ENCODE results near the gene PKD2L1. TPM values are rescaled to one million over a fixed set of nuclear protein-coding genes. Genes with fewer than 3 reads are reported as not detected.

Gene PKD2L1
- total and polyA plus RNA-seq, 8 donors, result 0.11 to 0.54 TPM; not detected in 6

- WGBS, 2 donors, result 67 to 72% methylated on average over 7 of the region's 7 CpGs
- no peak for DNase-seq
- H3K9me3 ChIP-seq, result no peaks in the 10 kb centered on the region
- H3K27me3 ChIP-seq, result no peaks in the 10 kb centered on the region
- no peak overlapping the region for H3K27ac ChIP-seq
- no peak overlapping the region for H3K4me3 ChIP-seq
- no peaks in the 10 kb centered on the region for H3K36me3 ChIP-seq
- no peak for FAIRE-seq
- ATAC-seq, result no peak
- intact Hi-C loops (cut with DNase I), result loop anchor here (5.0 to 10.0 kb wide), 3 partner anchors 40 to 182 kb away; partner anchors contain the start of gene NDUFB8 (in 1 of the 3)
- no peaks in the 10 kb centered on the region for H3K4me1 ChIP-seq
- no peak for TF ChIP-seq CTCF (IDR thresholded peaks at IDR 0.05)
Observed at GRCh38 chr10:100342627-100342972, 12.6 kb upstream of the PKD2L1 start.

- WGBS, 2 donors, result 40 to 44% methylated on average over 9 of the region's 9 CpGs
- no peak overlapping the region for H3K27ac ChIP-seq
- no peak for FAIRE-seq
- peak; percentile 53 to 72 (median 70) for ATAC-seq
- intact Hi-C loops (cut with DNase I), result loop anchor here (5.0 to 10.0 kb wide), 3 partner anchors 40 to 183 kb away; partner anchors contain the start of gene NDUFB8 (in 1 of the 3)
- no peaks in the 10 kb centered on the region for H3K27me3 ChIP-seq
- H3K9me3 ChIP-seq, result no peaks in the 10 kb centered on the region
- no peaks in the 10 kb centered on the region for H3K4me1 ChIP-seq
- DNase-seq, result peak in 4 of 6 donors; percentile 34 to 54 (median 42)
- H3K36me3 ChIP-seq, result no peaks in the 10 kb centered on the region
- TF ChIP-seq CTCF (IDR thresholded peaks at IDR 0.05), result peak in 3 of 4 donors; percentile 35 to 53 (median 40)
- no peak overlapping the region for H3K4me3 ChIP-seq
Observed at GRCh38 chr10:100341953-100342626, 12.1 kb upstream of the PKD2L1 start.

GRCh38 chr10:100340948-100341847, 11.2 kb upstream of the PKD2L1 start:
- 61 to 73% methylated on average over 12 of the region's 12 CpGs for WGBS, 2 donors
- Histone ChIP-seq H3K4me3 (no peak overlapping the region), H3K9me3 (no peaks in the 10 kb centered on the region), H3K27me3 (no peaks in the 10 kb centered on the region), H3K4me1 (no peaks in the 10 kb centered on the region), H3K36me3 (no peaks in the 10 kb centered on the region), H3K27ac (no peak overlapping the region)
- DNase-seq (no peak), ATAC-seq (peak in 3 of 4 donors; percentile 9 to 65 (median 31)), FAIRE-seq (no peak)
- no peak for TF ChIP-seq CTCF (IDR thresholded peaks at IDR 0.05)
- intact Hi-C loops (cut with DNase I), result loop anchor here (5.0 to 10.0 kb wide), 3 partner anchors 41 to 184 kb away; partner anchors contain the start of gene NDUFB8 (in 1 of the 3)

- no peaks in the 10 kb centered on the region for H3K36me3 ChIP-seq
- H3K27me3 ChIP-seq, result peaks cover 0 to 6% (median 0%) of the 10 kb centered on the region in 4 donors
- H3K9me3 ChIP-seq, result no peaks in the 10 kb centered on the region
- intact Hi-C loops (cut with DNase I), result loop anchor here in 1 of 3 donors (2.0 to 5.0 kb wide), 2 partner anchors 94 to 178 kb away; partner anchors contain the start of gene SEC31B
- H3K27ac ChIP-seq, result no peak overlapping the region
- no peaks in the 10 kb centered on the region for H3K4me1 ChIP-seq
- DNase-seq (no peak), ATAC-seq (no peak), FAIRE-seq (no peak)
- no peak overlapping the region for H3K4me3 ChIP-seq
- no peak for TF ChIP-seq CTCF (IDR thresholded peaks at IDR 0.05)
- WGBS, 2 donors, result 41 to 57% methylated on average over 5 of the region's 5 CpGs
Observed at GRCh38 chr10:100339236-100339635, 9.2 kb upstream of the PKD2L1 start.

Data from pancreas (tissue), 10 donors.